HG02973 (cell line): ENCODE results near the gene IL32.

Experiments
- ATAC-seq: cut with Tn5 transposase; IDR thresholded peaks from one replicate; pipeline ENCODE4 v1.9.1; 2021; ENCODE audit warnings: moderate library complexity; ENCODE audit not compliant: unreplicated experiment

Gene IL32

DNA sequence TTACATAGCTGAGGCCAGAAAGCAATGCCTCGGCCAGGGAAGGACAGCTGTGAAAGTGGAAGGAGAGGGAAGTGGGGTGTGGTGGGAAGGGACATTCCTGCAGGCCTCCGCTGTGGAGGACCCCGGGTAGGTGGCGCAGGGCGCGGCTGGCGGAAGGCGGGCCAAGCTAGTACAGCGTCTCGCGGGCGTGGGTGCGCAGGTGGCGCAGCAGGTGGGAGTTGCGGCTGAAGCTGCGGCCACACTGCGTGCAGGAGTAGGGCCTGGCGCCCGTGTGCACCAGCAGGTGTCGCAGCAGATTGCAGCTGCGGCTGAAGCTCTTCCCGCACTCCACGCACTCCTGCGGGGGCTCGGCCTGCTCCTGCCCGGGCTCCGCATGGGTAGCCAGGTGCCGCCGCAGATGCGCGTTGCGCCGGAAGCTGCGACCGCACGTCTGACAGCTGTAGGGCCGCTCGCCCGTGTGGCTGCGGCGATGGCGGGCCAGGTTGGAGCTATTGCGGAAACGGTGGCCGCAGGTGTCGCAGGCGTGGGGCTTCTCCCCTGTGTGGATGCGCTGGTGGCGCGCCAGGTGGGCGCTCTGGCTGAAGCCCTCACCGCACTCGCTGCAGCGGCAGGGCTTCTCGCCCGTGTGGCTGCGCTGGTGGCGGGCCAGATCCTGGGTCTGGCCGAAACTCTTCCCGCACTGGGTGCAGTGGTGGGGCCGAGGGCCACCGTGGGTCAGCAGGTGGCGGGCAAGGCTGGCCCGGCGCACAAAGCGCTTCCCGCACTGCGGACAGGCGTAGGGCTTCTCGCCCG, 23.7 kb downstream of the IL32 start:
- no peak for ATAC-seq

DNA sequence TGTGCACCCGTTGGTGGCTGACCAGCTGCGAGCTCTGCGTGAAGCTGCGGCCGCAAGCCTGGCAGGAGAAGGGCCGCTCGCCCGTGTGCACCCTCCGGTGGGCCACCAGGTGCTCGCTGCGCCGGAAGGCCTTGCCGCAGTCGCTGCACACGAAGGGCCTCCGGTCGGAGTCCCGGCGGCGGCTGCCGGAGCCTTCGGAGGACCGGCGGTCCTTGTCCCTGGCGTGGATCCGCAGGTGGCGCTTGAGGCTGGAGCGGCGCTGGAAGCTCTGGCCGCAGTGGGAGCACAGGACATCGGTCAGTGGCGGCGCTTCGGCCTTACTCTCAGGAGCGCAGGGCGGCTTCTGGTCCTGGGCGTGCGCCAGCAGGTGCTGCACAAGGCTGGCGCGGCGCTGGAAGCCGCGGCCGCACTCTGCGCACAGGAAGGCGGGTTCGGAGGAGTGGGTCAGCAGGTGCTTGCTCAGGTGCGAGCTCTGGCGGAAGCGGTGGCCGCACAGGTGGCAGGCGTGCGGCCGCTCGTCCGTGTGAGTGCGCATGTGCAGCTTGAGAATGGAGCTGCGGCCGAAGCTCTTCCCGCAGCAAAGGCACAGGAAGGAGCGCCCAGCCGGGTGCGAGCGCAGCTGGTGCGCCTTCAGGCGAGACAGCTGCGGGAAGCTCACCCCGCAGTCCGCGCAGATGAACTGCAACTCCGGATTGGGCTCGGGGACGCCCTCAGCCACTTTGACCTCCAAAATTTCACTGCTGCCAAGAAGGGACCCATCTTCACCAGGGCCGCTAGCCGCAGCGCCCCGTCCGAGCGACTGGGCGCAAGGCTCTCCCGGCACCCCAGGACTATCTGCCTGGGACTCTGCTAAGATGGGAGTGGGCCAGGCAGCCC, 24.5 kb downstream of the IL32 start:
- no peak for ATAC-seq

- ATAC-seq, result no peak
Observed at GRCh38 chr16:3091551-3091950, 26.1 kb downstream of the IL32 start.

DNA sequence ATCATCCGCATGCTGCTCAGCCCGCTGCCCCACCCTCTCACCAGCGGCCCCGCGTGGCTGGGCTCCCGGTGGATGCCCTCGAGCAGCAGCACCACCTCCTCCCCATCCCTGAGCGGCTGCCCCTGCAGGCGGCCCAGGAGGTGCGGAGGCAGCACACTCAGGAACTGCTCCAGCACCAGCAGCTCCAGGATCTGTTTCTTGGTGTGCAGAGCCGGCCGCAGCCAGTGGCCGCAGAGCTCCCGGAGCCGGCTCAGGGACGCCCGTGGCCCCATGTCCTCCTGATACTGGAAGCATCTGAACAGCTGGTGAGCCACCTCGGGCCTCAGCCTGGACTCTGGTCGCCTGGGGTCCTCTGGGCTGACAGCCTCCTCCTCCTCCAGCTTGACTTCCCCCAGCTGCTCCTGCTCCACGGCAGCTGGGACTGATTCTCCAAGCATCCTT, 27.1 kb downstream of the IL32 start:
- ATAC-seq, result no peak

- ATAC-seq, result no peak
Observed at GRCh38 chr16:3094289-3095027, 29.0 kb downstream of the IL32 start.

DNA sequence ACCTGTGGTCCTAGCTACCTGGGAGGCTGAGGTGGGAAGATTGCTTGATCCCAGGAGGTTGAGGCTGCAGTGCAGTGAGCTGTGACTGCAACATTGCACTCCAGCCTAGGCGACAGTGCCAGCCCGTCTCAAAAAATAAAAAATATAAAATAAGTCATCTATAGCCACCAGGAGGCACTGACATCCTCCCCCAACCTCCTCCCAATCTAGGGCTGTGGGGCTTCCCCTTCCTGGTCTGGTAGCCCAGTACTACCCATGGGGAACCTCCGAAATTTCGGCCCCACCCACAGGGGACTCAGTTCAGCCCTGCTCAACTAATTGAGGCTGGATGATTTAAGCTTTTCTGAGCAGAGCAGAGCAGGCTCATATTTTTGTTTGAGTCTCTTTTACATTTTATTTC, 30.4 kb downstream of the IL32 start:
- ATAC-seq, result peak; percentile 42

DNA sequence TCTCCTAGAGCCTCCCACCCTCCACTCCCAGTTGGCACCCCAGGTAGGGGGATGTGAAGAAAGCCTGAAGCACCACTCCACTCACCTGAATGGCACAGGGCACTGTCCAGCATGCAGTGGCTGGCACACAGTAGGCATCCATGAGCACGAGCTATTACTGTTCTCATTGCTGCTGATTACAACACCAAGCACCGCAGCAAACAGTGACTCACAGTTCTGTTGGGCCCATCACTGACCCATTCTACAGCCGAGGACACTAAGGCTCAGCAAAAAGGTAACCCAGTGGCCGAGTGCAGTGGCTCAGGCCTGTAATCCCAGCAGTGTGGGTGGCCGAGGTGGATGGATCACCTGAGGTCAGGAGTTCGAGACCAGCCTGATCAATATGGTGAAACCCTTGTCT, 30.9 kb downstream of the IL32 start:
- ATAC-seq, result no peak

GRCh38 chr16:3097266-3097665, 31.8 kb downstream of the IL32 start:
- no peak for ATAC-seq

DNA sequence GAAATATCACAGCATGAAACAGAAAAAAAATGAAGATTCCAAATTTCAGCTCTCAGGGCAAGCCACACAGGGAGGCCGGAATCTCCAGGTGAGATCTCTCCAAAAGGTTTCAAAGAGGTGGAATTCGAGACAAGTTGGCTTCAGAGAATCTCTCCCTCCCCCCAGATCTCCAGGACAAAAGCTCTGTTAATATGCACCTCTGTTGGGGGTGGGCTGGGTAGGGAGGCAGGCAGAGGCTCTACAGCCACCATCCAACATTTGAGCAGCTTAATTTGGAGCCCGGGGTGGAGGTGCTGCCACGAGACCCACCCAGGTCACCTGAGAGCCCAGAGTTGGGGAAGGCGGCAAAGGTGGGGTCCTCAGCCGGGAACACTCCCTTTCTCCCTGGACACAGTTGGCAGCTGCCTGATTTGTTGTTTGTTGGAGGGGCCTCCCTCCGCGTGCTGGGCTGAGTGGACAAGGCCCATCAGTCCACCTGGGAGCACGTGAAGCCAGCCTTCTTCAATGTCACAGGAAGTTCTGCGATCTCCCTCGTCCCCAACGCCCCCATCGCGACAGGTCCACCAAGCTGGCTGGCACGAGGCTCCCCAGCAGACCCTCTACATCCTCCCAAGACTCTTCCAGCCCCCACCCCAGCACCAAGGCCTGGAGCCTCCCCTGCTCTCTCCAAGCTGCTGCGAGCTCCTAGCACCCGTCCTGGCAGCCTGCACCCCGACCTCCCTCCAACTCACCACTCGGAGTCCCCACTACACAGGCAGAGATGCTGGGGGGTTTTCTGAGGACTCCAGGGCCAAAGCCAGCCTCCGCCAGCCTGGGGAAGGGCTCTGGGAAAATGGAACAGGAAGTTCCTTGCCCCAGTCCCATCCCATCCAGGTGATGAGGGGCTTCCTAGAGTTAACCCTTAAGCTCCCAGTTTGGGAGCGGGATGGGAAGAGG, 33.3 kb downstream of the IL32 start, which contains the start of gene ZSCAN10:
TSS of gene ZSCAN10 (minus strand) at position 836 of the 936 bp plus-strand sequence. CDS start 6,357 bp downstream, outside the sequence.
- no peak for ATAC-seq

GRCh38 chr16:3099395-3099731, 33.9 kb downstream of the IL32 start:
- no peak for ATAC-seq

- ATAC-seq, result peak; percentile 51
Observed at GRCh38 chr16:3099732-3100499, 34.5 kb downstream of the IL32 start.

- ATAC-seq, result no peak
Observed at GRCh38 chr16:3101018-3101840, 35.8 kb downstream of the IL32 start.

GRCh38 chr16:3101841-3102470, 36.5 kb downstream of the IL32 start:
- ATAC-seq, result no peak

- ATAC-seq, result peak; percentile 77
Observed at GRCh38 chr16:3106205-3106928, 40.9 kb downstream of the IL32 start.

DNA sequence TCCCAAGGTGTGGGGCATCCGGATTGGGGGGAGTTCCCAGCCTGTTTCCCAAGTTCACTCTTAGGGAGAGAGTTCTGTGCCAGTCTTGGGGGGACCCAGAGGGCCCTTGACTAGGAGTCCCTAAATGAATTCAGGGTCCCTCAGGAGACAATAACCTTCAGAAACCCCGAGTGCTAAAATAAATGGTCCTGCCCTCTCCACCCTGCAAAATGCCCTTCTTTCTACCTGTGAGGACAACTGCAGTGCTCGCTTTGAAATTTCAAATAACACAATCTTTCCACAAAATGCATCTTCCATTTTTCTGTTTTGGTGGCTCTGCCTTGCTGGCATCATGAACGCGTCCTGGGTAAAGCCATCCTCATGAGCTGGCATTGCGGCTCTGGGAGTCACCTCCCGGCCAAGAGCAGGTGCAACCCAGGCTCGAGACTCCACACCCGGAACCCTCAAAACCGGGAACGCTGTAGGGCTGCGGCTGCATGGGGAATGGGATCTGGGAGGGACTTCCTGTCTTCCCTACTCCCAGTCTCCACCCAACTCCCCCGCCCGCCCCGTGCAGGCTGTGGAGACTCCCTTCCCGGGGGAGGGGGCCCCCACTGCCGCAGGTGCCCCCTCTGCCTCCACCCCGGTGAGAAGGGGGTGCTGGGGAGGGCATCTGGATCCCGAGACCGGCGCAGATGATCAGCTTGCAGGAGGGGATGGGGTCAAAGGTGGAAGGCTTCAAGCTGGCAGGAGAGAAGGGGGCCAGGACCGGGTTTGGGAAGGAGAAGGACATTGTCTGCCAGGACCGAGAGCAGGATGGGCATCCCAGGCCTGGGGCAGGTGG, 46.8 kb downstream of the IL32 start, which contains the start of gene ZNF205:
TSS of gene ZNF205 (plus strand) at position 529 of the 823 bp plus-strand sequence. CDS start 845 bp downstream, outside the sequence.
- no peak for ATAC-seq

DNA sequence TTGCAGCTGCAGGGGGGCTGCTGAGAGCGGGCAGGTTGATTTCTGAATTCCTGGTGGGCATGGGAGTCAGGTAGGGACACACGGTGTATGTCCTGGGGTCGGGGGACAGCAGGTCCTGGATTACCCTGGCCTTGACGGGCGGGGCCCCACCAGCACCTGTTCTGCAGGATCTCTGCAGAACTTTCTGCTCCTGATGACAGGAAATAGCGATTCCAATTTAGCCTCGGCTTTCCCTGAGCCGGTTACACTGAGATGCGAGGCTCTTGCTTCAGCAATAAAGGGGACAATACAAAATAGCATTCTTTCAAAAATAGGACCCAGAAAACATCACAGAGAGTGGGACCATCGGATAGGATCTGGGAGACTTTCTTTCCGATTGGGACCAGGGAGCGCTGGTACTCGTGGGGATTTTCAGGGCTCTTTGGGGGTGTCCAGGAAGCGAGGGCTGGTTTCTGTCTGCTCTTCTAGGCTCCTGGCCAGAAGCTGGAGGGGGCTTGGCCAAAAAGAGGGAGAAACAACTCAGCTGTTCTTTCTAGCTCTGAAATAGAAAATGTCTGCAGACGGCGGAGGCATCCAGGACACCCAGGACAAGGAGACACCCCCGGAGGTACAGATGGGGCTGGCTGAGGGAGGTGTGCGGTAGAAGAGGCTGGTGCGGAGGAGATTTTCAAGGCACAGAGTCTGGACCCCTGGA, 47.6 kb downstream of the IL32 start:
- no peak for ATAC-seq
